Caco-2 (cell line): ENCODE measurements around the gene MEMO1. TPM values are rescaled to one million over a fixed set of nuclear protein-coding genes. Genes with fewer than 3 reads are reported as not detected.

Experiments
- BruUV-seq: library from RNA; stranded (reverse); fragments of 400-500 nt; replicated peaks from 2 replicates; lab custom pipeline; 2021; lab: Mats Ljungman, UMichigan
- CTCF ChIA-PET: fragments of 300-600 bp; sonication (Branson Sonifier 250); formaldehyde crosslinking; loops from one replicate; lab custom pipeline; 2022; ENCODE audit warnings: antibody characterized with exemption; lab: Charles Lee
- POLR2A ChIA-PET: fragments of 300-600 bp; sonication (Branson Sonifier 250); formaldehyde crosslinking; loops from one replicate; lab custom pipeline; 2022; ENCODE audit warnings: antibody characterized with exemption; lab: Charles Lee
- DNase-seq, 2 experiments: peaks; one replicate each; pipeline versions ENCODE4 v3.0.0 to v3.0.0-alpha.2; 2020 to 2022
- H3K27me3 ChIP-seq: replicated peaks from 2 replicates; pipeline ENCODE4 v1.6.0; 2011; ENCODE audit warnings: low read length; ENCODE audit not compliant: control insufficient read depth, insufficient read depth
- H3K36me3 ChIP-seq: 2 replicates; pipeline ENCODE4 v1.5.1; 2011; ENCODE audit warnings: low read length; ENCODE audit not compliant: control insufficient read depth, insufficient read depth
- H3K4me1 ChIP-seq: fragments of 250-450 bp; sonication (Bioruptor Pico); 2 replicates; pipeline ENCODE4 v1.5.1; 2020; ENCODE audit warnings: mild to moderate bottlenecking
- H3K4me3 ChIP-seq: 2 replicates; pipeline ENCODE4 v1.5.1; 2011; ENCODE audit warnings: low read depth, mild to moderate bottlenecking, control low read depth, low read length
- H3K9me3 ChIP-seq: fragments of 250-450 bp; sonication (Bioruptor Pico); 2 replicates; pipeline ENCODE4 v1.5.1; 2020; ENCODE audit warnings: mild to moderate bottlenecking, moderate library complexity
- H3K27ac Mint-ChIP-seq: one replicate; pipeline ENCODE4 v1.8.0; 2022; ENCODE audit warnings: mixed read lengths; ENCODE audit not compliant: unreplicated experiment
- H3K27me3 Mint-ChIP-seq: one replicate; pipeline ENCODE4 v1.8.0; 2022; ENCODE audit warnings: mixed read lengths; ENCODE audit not compliant: insufficient read depth, unreplicated experiment
- H3K36me3 Mint-ChIP-seq: one replicate; pipeline ENCODE4 v1.8.0; 2022; ENCODE audit warnings: mild to moderate bottlenecking, mixed read lengths; ENCODE audit not compliant: insufficient read depth, unreplicated experiment
- H3K4me1 Mint-ChIP-seq: one replicate; pipeline ENCODE4 v1.8.0; 2022; ENCODE audit warnings: low read depth, mixed read lengths; ENCODE audit not compliant: unreplicated experiment
- H3K4me3 Mint-ChIP-seq: one replicate; pipeline ENCODE4 v1.8.0; 2022; ENCODE audit warnings: mild to moderate bottlenecking, moderate library complexity, mixed read lengths; ENCODE audit not compliant: unreplicated experiment
- H3K9me3 Mint-ChIP-seq: one replicate; pipeline ENCODE4 v1.8.0; 2022; ENCODE audit warnings: mixed read lengths; ENCODE audit not compliant: unreplicated experiment
- CTCF ChIP-seq, 2 experiments: fragments of 200-600 bp in 1 of 2; IDR thresholded peaks; 1 replicate in 1 of 2; 2 replicates in 1 of 2; pipeline versions ENCODE4 v1.5.1 to v1.8.0; 2011 to 2022; ENCODE audit warnings: antibody characterized with exemption in 1 of 2, control low read depth in 1 of 2, inconsistent platforms in 1 of 2, low read depth in 1 of 2, low read length in 1 of 2, mild to moderate bottlenecking in 1 of 2, moderate library complexity in 1 of 2; ENCODE audit not compliant: insufficient read depth in 1 of 2, severe bottlenecking in 1 of 2, unreplicated experiment in 1 of 2
- intact Hi-C: fragments of 100-400 bp; cut with micrococcal nuclease; formaldehyde crosslinking; loops from one replicate; pipeline ENCODE4 v1.10.0; 2022; ENCODE audit not compliant: unreplicated experiment
- total RNA-seq: library from RNA; stranded (reverse); gene quantifications from 2 replicates; pipeline ENCODE4 v1.2.3, GENCODE V29; 2022

The MEMO1 gene
- total RNA-seq, 1 experiment from 2014 or later, result 79.0 TPM

- no peaks in the 10 kb centered on the region for H3K27me3 Mint-ChIP-seq
- H3K36me3 Mint-ChIP-seq, result peaks cover 28% of the 10 kb centered on the region
- intact Hi-C loops, result loop anchor here (1.0 to 2.0 kb wide), 3 partner anchors 29 to 123 kb away; partner anchors contain the start of gene DPY30
- H3K9me3 Mint-ChIP-seq, result no peaks in the 10 kb centered on the region
- TF ChIP-seq CTCF (IDR thresholded peaks at IDR 0.05; ENCODE audit: insufficient read depth in 1 of 2, low read depth in 1 of 2, low read length in 1 of 2, severe bottlenecking in 1 of 2, unreplicated experiment in 1 of 2), result no peak
- DNase-seq, result peak; percentile 44 to 53
- Histone ChIP-seq H3K27me3 (no peaks in the 10 kb centered on the region), H3K4me1 (peaks cover 37% of the 10 kb centered on the region), H3K36me3 (no peaks in the 10 kb centered on the region), H3K4me3 (peak overlapping the region; percentile 95), H3K9me3 (no peaks in the 10 kb centered on the region)
- H3K4me3 Mint-ChIP-seq, result peak overlapping the region; percentile 91
- no TSS peak for BruUV-seq
- peak overlapping the region; percentile 83 for H3K27ac Mint-ChIP-seq
- H3K4me1 Mint-ChIP-seq, result peaks cover 34% of the 10 kb centered on the region
- ChIA-PET POLR2A (interaction anchor here (0.6 kb wide), 1 partner anchor 54 kb away, joined by 4 read pairs; the partner anchor contains the start of gene SPAST), CTCF (interaction anchor here (1.2 kb wide), 1 partner anchor 30 kb away, joined by 4 read pairs; the partner anchor contains the start of gene DPY30)
Measured at GRCh38 chr2:32009516-32010256, 1.1 kb downstream of the MEMO1 start.

GRCh38 chr2:32008805-32009515 lies 1.8 kb downstream of the MEMO1 start:
- intact Hi-C loops, result loop anchor here (1.0 to 2.0 kb wide), 2 partner anchors 61 to 122 kb away; no protein-coding TSS in a partner anchor
- H3K9me3 Mint-ChIP-seq, result no peaks in the 10 kb centered on the region
- Histone ChIP-seq H3K27me3 (no peaks in the 10 kb centered on the region), H3K4me1 (peaks cover 37% of the 10 kb centered on the region), H3K4me3 (peak overlapping the region; percentile 95), H3K9me3 (no peaks in the 10 kb centered on the region), H3K36me3 (no peaks in the 10 kb centered on the region)
- no peak for TF ChIP-seq CTCF (IDR thresholded peaks at IDR 0.05; ENCODE audit: insufficient read depth in 1 of 2, low read depth in 1 of 2, low read length in 1 of 2, severe bottlenecking in 1 of 2, unreplicated experiment in 1 of 2)
- H3K4me3 Mint-ChIP-seq, result peak overlapping the region; percentile 91
- peaks cover 22% of the 10 kb centered on the region for H3K36me3 Mint-ChIP-seq
- DNase-seq, result peak in 1 of 2 experiments; percentile 25
- peaks cover 34% of the 10 kb centered on the region for H3K4me1 Mint-ChIP-seq
- ChIA-PET POLR2A (interaction anchor here (0.6 to 1.2 kb wide), 4 partner anchors 31 to 157 kb away, joined by 3 to 5 read pairs (median 4); partner anchors contain the start of genes DPY30, SLC30A6 and SPAST), CTCF (interaction anchor here (1.2 kb wide), 1 partner anchor 31 kb away, joined by 4 read pairs; the partner anchor contains the start of gene DPY30)
- H3K27me3 Mint-ChIP-seq, result no peaks in the 10 kb centered on the region
- TSS peak; percentile 51 for BruUV-seq
- H3K27ac Mint-ChIP-seq, result peak overlapping the region; percentile 83

- Mint-ChIP-seq H3K27ac (no peak overlapping the region), H3K4me3 (no peak overlapping the region), H3K4me1 (peaks cover 31% of the 10 kb centered on the region), H3K9me3 (no peaks in the 10 kb centered on the region), H3K36me3 (peaks cover 22% of the 10 kb centered on the region), H3K27me3 (no peaks in the 10 kb centered on the region)
- intact Hi-C loops, result no loop called here
- BruUV-seq, result no TSS peak
- CTCF ChIA-PET, result no interaction called here
- TF ChIP-seq CTCF (IDR thresholded peaks at IDR 0.05; ENCODE audit: insufficient read depth in 1 of 2, low read depth in 1 of 2, low read length in 1 of 2, severe bottlenecking in 1 of 2, unreplicated experiment in 1 of 2), result no peak
- H3K9me3 ChIP-seq, result no peaks in the 10 kb centered on the region
- no peak overlapping the region for H3K4me3 ChIP-seq
- peaks cover 52% of the 10 kb centered on the region for H3K4me1 ChIP-seq
- POLR2A ChIA-PET, result no interaction called here
- no peaks in the 10 kb centered on the region for H3K36me3 ChIP-seq
- no peak for DNase-seq
- H3K27me3 ChIP-seq, result no peaks in the 10 kb centered on the region
Measured at GRCh38 chr2:32007121-32007391, 3.8 kb downstream of the MEMO1 start.
